PC-3 (cell line): Measurements from ENCODE around the gene PTPRD. TPM values are rescaled to one million over a fixed set of nuclear protein-coding genes. Genes with fewer than 3 reads are reported as not detected.

ENCODE experiments used
- ATAC-seq: fragments of 200-7000 bp; cut with Tn5 transposase; 2 replicates; pipeline ENCODE4 v1.9.1; 2020; ENCODE audit warnings: mild to moderate bottlenecking, moderate library complexity
- BruUV-seq: library from RNA; stranded (reverse); fragments of 400-500 nt; replicated peaks from 2 replicates; lab custom pipeline; 2021; lab: Mats Ljungman, UMichigan
- CTCF ChIA-PET: fragments of 300-600 bp; sonication (Branson Sonifier 250); formaldehyde crosslinking; loops from one replicate; lab custom pipeline; 2022; ENCODE audit warnings: antibody characterized with exemption; lab: Charles Lee
- POLR2A ChIA-PET: fragments of 300-600 bp; sonication (Branson Sonifier 250); formaldehyde crosslinking; loops from one replicate; lab custom pipeline; 2022; ENCODE audit warnings: antibody characterized with exemption; ENCODE audit not compliant: unreplicated experiment; lab: Charles Lee
- DNase-seq: peaks from one replicate; pipeline ENCODE4 v3.0.0-alpha.2; 2015
- H2AFZ ChIP-seq: fragments of 300-600 bp; sonication (generic); 2 replicates; pipeline ENCODE4 v1.6.0; 2016; ENCODE audit warnings: antibody characterized with exemption, low read length
- H3F3A ChIP-seq: fragments of 300-600 bp; sonication (generic); one replicate; pipeline ENCODE4 v1.6.0; 2017; ENCODE audit warnings: antibody characterized with exemption, low read length, control low read depth, mild to moderate bottlenecking; ENCODE audit not compliant: unreplicated experiment
- H3K27ac ChIP-seq: fragments of 300-600 bp; sonication (generic); 2 replicates; pipeline ENCODE4 v1.5.1; 2016; ENCODE audit warnings: mild to moderate bottlenecking, low read length
- H3K27me3 ChIP-seq: fragments of 300-600 bp; sonication (generic); 2 replicates; pipeline ENCODE4 v1.6.1; 2016; ENCODE audit warnings: low read length, mixed read lengths
- H3K36me3 ChIP-seq: fragments of 300-600 bp; sonication (generic); 2 replicates; pipeline ENCODE4 v1.6.1; 2016; ENCODE audit warnings: low read depth, mixed run types, low read length, mixed read lengths
- H3K4me1 ChIP-seq: fragments of 300-600 bp; sonication (generic); 2 replicates; pipeline ENCODE4 v1.5.1; 2016; ENCODE audit warnings: low read length; ENCODE audit not compliant: insufficient read depth
- H3K4me2 ChIP-seq: fragments of 300-600 bp; sonication (generic); 2 replicates; pipeline ENCODE4 v1.6.0; 2016; ENCODE audit warnings: low read length
- H3K4me3 ChIP-seq: fragments of 300-600 bp; sonication (generic); 2 replicates; pipeline ENCODE4 v1.5.1; 2016; ENCODE audit warnings: mild to moderate bottlenecking, low read length, mixed read lengths
- H3K79me2 ChIP-seq: fragments of 300-600 bp; sonication (generic); 2 replicates; pipeline ENCODE4 v1.6.1; 2017; ENCODE audit warnings: low read length, mixed read lengths
- H3K9ac ChIP-seq: fragments of 300-600 bp; sonication (generic); 2 replicates; pipeline ENCODE4 v1.6.0; 2016; ENCODE audit warnings: mild to moderate bottlenecking, low read length
- H3K9me2 ChIP-seq: fragments of 300-600 bp; sonication (generic); replicated peaks from 2 replicates; pipeline ENCODE4 v1.6.1; 2016; ENCODE audit warnings: mixed run types, low read length, mixed read lengths
- H3K9me3 ChIP-seq: fragments of 300-600 bp; sonication (generic); 2 replicates; pipeline ENCODE4 v1.6.1; 2016; ENCODE audit warnings: low read length, mixed read lengths
- H4K20me1 ChIP-seq: fragments of 300-600 bp; sonication (generic); 2 replicates; pipeline ENCODE4 v1.6.1; 2016; ENCODE audit warnings: low read length, mixed read lengths
- EZH2 ChIP-seq: fragments of 300-600 bp; sonication (generic); IDR thresholded peaks from one replicate; pipeline ENCODE4 v1.6.1; 2017; ENCODE audit warnings: antibody characterized with exemption, mild to moderate bottlenecking, low read length; ENCODE audit not compliant: unreplicated experiment
- EZH2phosphoT487 ChIP-seq: fragments of 300-600 bp; sonication (generic); IDR thresholded peaks from 2 replicates; pipeline ENCODE4 v1.6.1; 2018; ENCODE audit warnings: mild to moderate bottlenecking, antibody characterized with exemption, low read length, borderline replicate concordance
- intact Hi-C: fragments of 100-400 bp; cut with micrococcal nuclease; formaldehyde crosslinking; loops from 2 replicates; pipeline ENCODE4 v1.9.0; 2023
- total RNA-seq: library from RNA; depleted of rRNA; stranded (reverse); fragments of >200 nt; gene quantifications from 2 replicates; pipeline ENCODE4 v1.2.3, GENCODE V29; 2014
- TF ChIP-seq, protein P1 (sequence below): fragments of 300-600 bp; sonication (generic); conservative IDR thresholded peaks from 2 replicates; pipeline ENCODE4 v1.5.1; 2017; ENCODE audit warnings: antibody characterized with exemption, low read depth, mild to moderate bottlenecking, low read length

Gene PTPRD
- total RNA-seq, 1 experiment from 2014 or later = not detected

DNA sequence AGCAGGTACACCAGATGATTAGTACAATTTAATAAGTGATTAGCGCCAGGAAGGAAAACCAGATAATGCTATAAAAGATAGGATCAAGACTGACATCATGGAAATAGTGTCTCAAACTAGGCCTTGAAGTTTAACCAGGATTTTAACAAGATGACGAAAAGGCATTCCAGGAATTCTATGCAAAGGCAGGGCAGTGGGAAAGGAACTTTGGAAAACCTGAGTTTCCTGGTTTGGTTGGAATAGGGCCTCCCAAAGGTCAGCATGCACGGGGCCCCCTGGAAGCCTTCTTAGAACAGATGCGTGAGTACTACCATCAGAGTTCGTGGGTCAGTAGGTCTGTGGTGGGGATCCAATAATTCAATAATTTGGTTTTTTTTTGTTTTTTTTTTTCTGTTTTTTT, 1878.0 kb downstream of the PTPRD start:
- ATAC-seq (no peak), DNase-seq (no peak)
- no peak overlapping the region for H3K4me3 ChIP-seq
- CTCF ChIA-PET = no interaction called here
- no TSS peak for BruUV-seq
- POLR2A ChIA-PET = no interaction called here
- no peaks in the 10 kb centered on the region for H3F3A ChIP-seq
- no peaks in the 10 kb centered on the region for H3K4me1 ChIP-seq
- H4K20me1 ChIP-seq = no peaks in the 10 kb centered on the region
- H3K27me3 ChIP-seq = no peaks in the 10 kb centered on the region
- no peak overlapping the region for H2AFZ ChIP-seq
- TF ChIP-seq, protein P1, sequence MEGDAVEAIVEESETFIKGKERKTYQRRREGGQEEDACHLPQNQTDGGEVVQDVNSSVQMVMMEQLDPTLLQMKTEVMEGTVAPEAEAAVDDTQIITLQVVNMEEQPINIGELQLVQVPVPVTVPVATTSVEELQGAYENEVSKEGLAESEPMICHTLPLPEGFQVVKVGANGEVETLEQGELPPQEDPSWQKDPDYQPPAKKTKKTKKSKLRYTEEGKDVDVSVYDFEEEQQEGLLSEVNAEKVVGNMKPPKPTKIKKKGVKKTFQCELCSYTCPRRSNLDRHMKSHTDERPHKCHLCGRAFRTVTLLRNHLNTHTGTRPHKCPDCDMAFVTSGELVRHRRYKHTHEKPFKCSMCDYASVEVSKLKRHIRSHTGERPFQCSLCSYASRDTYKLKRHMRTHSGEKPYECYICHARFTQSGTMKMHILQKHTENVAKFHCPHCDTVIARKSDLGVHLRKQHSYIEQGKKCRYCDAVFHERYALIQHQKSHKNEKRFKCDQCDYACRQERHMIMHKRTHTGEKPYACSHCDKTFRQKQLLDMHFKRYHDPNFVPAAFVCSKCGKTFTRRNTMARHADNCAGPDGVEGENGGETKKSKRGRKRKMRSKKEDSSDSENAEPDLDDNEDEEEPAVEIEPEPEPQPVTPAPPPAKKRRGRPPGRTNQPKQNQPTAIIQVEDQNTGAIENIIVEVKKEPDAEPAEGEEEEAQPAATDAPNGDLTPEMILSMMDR = no peak
- no peak for TF ChIP-seq EZH2phosphoT487
- no peak for TF ChIP-seq EZH2
- H3K79me2 ChIP-seq = no peaks in the 10 kb centered on the region
- H3K4me2 ChIP-seq = no peak overlapping the region
- intact Hi-C loops = no loop called here
- H3K9ac ChIP-seq = no peak overlapping the region
- H3K27ac ChIP-seq = no peak overlapping the region
- H3K9me2 ChIP-seq = no peaks in the 10 kb centered on the region
- no peaks in the 10 kb centered on the region for H3K9me3 ChIP-seq
- H3K36me3 ChIP-seq = no peaks in the 10 kb centered on the region

DNA sequence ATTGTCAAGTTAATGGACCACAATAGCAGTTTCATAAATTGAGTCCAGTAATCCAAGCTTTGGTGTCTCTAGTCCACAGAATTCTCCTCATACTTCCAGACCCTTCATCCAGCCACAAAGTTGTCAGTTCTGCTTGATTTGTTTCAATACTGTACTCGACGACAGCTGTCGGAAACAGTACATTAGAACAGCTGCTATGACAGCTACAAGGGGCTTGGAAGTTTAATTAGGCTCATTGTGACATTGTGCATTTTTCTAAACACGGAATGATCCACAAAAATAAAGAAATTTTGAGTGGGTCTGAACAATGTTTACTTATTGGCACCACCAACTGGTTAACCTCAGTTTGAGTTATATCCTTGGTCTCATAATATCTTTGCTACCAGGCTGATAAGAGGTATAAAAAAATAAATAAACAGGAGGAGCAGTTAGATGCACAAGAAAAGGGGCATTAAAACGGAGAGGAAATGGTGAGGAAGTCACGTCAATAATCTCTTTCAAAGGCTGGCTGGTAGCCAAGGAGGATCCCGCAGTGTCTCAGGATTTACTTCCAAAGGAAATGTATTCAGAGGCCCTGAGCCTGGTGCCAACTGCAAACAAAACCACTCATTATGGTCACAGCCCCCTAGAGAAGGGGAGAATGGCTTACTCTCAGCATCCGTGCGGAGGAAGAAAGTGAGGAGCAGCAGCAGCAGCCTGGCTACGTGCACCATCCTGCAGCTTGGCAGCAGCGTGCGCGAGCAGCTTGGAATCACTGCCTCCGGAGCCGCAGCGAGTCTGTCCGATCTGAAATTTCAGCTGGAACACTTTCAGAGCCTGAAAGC, 1879.5 kb downstream of the PTPRD start:
- Histone ChIP-seq H3K9me3 (no peaks in the 10 kb centered on the region), H3K9ac (no peak overlapping the region), H3K27me3 (no peaks in the 10 kb centered on the region), H3K36me3 (no peaks in the 10 kb centered on the region), H3K27ac (no peak overlapping the region), H2AFZ (no peak overlapping the region), H3K4me2 (no peak overlapping the region), H3K9me2 (no peaks in the 10 kb centered on the region), H3K4me3 (no peak overlapping the region), H3K4me1 (no peaks in the 10 kb centered on the region), H4K20me1 (no peaks in the 10 kb centered on the region), H3K79me2 (no peaks in the 10 kb centered on the region), H3F3A (no peaks in the 10 kb centered on the region)
- TF ChIP-seq EZH2 = no peak
- TF ChIP-seq, protein P1 = no peak
- TF ChIP-seq EZH2phosphoT487 = no peak
- intact Hi-C loops = no loop called here
- no TSS peak for BruUV-seq
- POLR2A ChIA-PET = no interaction called here
- no peak for ATAC-seq
- DNase-seq = no peak
- CTCF ChIA-PET = no interaction called here
